Right cardiac atrium (tissue), 5 donors: ENCODE results near the gene ZFHX3. TPM values are rescaled to one million over a fixed set of nuclear protein-coding genes. Genes with fewer than 3 reads are reported as not detected.

Experiments used
- ATAC-seq, 2 donors: fragments of 200-7000 bp; cut with Tn5 transposase; one replicate each; pipeline versions ENCODE4 v1.8.0 to v1.9.1; 2020; ENCODE audit warnings: moderate library complexity in 2 of 2, mild to moderate bottlenecking in 1 of 2
- DNase-seq, 3 donors: peaks; one replicate each; pipeline ENCODE4 v3.0.0-alpha.2; 2020
- H3K27ac ChIP-seq: one replicate; pipeline ENCODE4 v1.5.1; 2013; ENCODE audit warnings: mild to moderate bottlenecking, low read length, control low read depth, moderate library complexity
- H3K27me3 ChIP-seq: one replicate; pipeline ENCODE4 v1.6.1; 2013; ENCODE audit not compliant: control insufficient read depth, insufficient read depth
- H3K4me1 ChIP-seq: one replicate; pipeline ENCODE4 v1.6.1; 2013; ENCODE audit warnings: low read length; ENCODE audit not compliant: control insufficient read depth, insufficient read depth
- H3K4me3 ChIP-seq: one replicate; pipeline ENCODE4 v1.5.1; 2013; ENCODE audit warnings: low read length, control low read depth
- H3K9me3 ChIP-seq: one replicate; pipeline ENCODE4 v1.6.1; 2013; ENCODE audit warnings: low read length; ENCODE audit not compliant: control insufficient read depth
- WGBS: extraction: QIAGEN DNeasy Blood & Tissue Kit; methylation state at CpG from one replicate; pipeline ENCODE4 v1.1.7; 2013; 5-methylcytosine and 5-hydroxymethylcytosine counted together
- intact Hi-C, 4 donors: fragments of 100-400 bp; cut with DNase I; formaldehyde crosslinking; loops; one replicate each; pipeline versions ENCODE4 v1.11.0 to v1.14.0; 2022 to 2023
- polyA plus RNA-seq: library from polyadenylated mRNA; stranded (reverse); fragments of 200-250 nt; gene quantifications from one replicate; pipeline ENCODE4 v1.2.3, GENCODE V29; 2013
- total RNA-seq, 4 donors: library from RNA; stranded (reverse); fragmentation: NEBNext Ultra II Directional; extraction: Animal tissue kit (Norgen Biotek cat#: 25700); gene quantifications; one replicate each; pipeline ENCODE4 v1.2.1, GENCODE V29; 2021
- donor health status: healthy with polysubstance abuse.
- donor health status: DM: no; HTN: yes; CAD: no.
- donor health status: DM: no; HTN: no; CAD: no.
- donor health status: DM: no; HTN: yes; CAD: no; lungs with severe emphysema.
- donor health status: DM: yes; HTN: yes; CAD: no.

The ZFHX3 gene
- total and polyA plus RNA-seq, 5 donors, result 4.3 to 18.2 (median 9.7) TPM

DNA sequence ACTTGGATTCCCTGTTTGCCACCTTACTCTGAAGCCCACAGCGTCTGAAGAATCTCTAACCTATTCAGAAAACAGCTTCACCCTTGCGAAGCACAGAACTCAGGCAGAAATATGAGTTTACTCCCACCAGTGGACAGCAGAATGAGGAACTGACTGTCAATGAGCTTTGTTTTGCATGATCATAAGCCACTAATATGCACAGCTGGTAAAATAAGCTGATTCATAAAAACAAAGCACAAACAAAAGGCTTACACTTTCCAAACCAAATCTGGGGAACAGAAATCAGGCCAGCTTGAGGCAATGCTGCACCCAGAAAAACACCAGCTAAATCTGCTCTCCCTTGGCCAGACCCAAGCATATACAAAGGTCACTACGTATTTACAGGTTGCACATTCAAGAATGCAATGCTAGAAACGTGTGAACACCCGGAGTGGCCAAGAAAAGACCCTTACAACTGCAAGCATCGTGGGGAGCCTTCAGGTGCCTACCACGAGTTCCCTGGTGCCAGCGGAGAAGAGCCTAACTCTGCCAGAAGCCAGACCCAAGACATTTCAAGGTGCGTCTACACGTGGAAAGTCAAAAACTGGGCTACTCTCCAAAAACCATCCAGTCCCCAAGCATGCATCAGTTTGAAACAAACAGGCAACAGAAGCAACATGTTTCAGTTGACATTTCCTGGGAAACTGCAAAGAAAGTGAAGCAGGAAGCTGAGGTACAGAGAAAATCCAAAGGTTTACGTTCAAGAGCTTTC is 207.1 kb downstream of the ZFHX3 start:
- DNase-seq (no peak), ATAC-seq (no peak)
- no peak overlapping the region for H3K4me3 ChIP-seq
- H3K27me3 ChIP-seq, result no peaks in the 10 kb centered on the region
- H3K4me1 ChIP-seq, result peaks cover 7% of the 10 kb centered on the region
- no peaks in the 10 kb centered on the region for H3K9me3 ChIP-seq
- 76% methylated on average over 11 of the region's 11 CpGs for WGBS
- no peak overlapping the region for H3K27ac ChIP-seq
- intact Hi-C loops, result loop anchor here in 2 of 4 donors (10.0 kb wide), 1 partner anchor 94 kb away; no protein-coding TSS in a partner anchor

DNA sequence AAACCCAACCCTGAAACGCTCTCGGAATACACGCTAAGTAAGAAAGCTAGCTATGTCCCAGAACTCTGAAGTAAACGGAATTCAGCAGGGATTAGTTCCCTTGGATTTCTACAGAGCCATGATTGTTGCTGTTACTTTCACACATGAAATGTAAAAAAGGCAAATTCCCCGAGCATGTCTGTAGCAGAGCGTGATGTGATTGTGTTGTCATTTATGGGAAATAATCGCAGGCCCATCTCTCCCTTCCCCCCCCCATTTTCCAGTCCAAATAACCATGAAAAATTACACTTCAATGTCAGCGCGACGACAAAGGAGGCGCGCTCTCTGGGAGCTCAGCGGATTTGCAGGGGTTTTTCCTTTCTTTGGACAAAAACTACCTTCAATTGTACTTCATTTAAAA is 209.0 kb downstream of the ZFHX3 start:
- no peaks in the 10 kb centered on the region for H3K9me3 ChIP-seq
- H3K27ac ChIP-seq, result no peak overlapping the region
- intact Hi-C loops, result loop anchor here in 2 of 4 donors (10.0 kb wide), 2 partner anchors 216 to 356 kb away; no protein-coding TSS in a partner anchor
- no peaks in the 10 kb centered on the region for H3K27me3 ChIP-seq
- H3K4me1 ChIP-seq, result peaks cover 3% of the 10 kb centered on the region
- no peak overlapping the region for H3K4me3 ChIP-seq
- no peak for DNase-seq
- no peak for ATAC-seq
- WGBS, result 98% methylated on average over 13 of the region's 13 CpGs

DNA sequence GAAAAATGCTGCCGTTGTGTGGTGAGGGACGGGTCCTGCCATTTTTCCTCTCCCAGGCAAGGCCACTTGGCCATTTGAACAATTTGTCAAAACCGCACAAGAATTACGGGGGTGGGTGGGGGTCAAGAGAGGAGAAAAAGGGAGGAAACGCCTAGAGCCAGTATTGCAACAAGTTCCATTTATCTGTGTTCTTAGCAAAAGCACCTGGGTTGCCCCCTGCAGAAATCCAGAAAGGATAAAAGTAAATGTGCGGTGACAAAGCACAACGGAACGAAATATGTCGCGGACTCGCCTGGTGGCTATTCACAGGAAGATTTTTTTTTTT is 209.4 kb downstream of the ZFHX3 start:
- H3K9me3 ChIP-seq, result no peaks in the 10 kb centered on the region
- H3K4me1 ChIP-seq, result peaks cover 3% of the 10 kb centered on the region
- H3K4me3 ChIP-seq, result no peak overlapping the region
- H3K27me3 ChIP-seq, result no peaks in the 10 kb centered on the region
- DNase-seq (no peak), ATAC-seq (no peak)
- H3K27ac ChIP-seq, result no peak overlapping the region
- 93% methylated on average over 11 of the region's 11 CpGs for WGBS
- intact Hi-C loops, result loop anchor here in 2 of 4 donors (10.0 kb wide), 2 partner anchors 216 to 356 kb away; no protein-coding TSS in a partner anchor

DNA sequence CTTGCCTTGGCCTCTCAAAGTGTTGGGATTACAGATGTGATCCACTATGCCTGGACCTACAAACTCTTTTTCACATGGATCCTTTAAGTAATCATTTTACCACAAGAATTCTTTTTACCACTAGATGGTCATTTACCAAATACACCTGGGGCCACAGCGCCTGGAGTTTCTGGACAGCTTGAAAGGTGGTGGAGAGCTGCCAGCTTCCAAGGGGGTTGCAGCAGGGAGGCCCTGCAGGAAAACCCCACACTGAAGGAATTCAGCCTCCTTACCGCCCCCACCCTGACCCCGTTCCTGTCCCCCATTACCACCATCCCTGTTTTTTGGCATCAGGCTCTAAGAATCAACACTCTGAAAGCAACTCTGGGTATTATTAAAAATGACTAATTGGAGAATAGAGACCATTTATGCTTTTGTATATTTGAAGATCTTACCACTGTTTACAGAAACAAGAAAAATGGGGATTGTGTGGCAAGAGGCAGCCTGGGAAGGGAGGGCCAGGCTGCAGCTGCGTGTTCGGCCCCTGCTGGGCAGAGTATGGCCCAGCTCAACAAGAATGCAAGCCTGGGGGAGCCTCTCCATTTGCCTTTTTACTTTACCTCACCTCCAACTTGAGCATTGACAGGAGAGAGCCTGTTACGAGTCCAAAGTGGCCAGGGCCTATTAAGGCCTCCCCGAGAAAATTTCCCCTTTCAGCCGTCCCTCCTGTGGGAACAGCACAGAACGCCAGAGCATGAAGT is 209.9 kb downstream of the ZFHX3 start:
- DNase-seq (no peak), ATAC-seq (no peak)
- no peaks in the 10 kb centered on the region for H3K27me3 ChIP-seq
- no peak overlapping the region for H3K4me3 ChIP-seq
- H3K9me3 ChIP-seq, result no peaks in the 10 kb centered on the region
- intact Hi-C loops, result loop anchor here in 2 of 4 donors (10.0 kb wide), 2 partner anchors 217 to 357 kb away; no protein-coding TSS in a partner anchor
- 92% methylated on average over 9 of the region's 9 CpGs for WGBS
- peaks cover 3% of the 10 kb centered on the region for H3K4me1 ChIP-seq
- H3K27ac ChIP-seq, result no peak overlapping the region

DNA sequence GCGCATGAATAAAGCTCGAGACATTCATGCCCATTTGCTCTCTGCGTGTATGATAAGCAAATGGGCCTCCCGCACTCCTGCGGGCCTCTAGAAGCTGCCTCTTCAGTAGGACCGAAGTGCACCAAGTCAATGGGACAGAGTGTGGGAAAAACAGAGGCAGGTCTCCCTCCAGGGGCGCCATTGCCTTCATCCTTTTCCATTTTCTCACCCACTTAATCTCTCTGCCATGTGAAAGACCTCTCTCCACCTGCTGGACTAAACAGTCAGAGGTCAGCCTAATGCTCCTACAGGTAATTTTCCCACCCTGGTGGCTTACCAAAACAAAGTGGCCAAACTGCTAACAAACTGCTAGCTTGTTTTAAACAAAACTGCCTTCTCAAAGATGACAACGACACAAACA is 210.9 kb downstream of the ZFHX3 start:
- Histone ChIP-seq H3K4me3 (no peak overlapping the region), H3K27ac (no peak overlapping the region), H3K9me3 (no peaks in the 10 kb centered on the region), H3K4me1 (peaks cover 3% of the 10 kb centered on the region), H3K27me3 (no peaks in the 10 kb centered on the region)
- no peak for DNase-seq
- no peak for ATAC-seq
- intact Hi-C loops, result loop anchor here in 2 of 4 donors (10.0 kb wide), 2 partner anchors 218 to 358 kb away; no protein-coding TSS in a partner anchor
- 96% methylated on average over 8 of the region's 8 CpGs for WGBS

DNA sequence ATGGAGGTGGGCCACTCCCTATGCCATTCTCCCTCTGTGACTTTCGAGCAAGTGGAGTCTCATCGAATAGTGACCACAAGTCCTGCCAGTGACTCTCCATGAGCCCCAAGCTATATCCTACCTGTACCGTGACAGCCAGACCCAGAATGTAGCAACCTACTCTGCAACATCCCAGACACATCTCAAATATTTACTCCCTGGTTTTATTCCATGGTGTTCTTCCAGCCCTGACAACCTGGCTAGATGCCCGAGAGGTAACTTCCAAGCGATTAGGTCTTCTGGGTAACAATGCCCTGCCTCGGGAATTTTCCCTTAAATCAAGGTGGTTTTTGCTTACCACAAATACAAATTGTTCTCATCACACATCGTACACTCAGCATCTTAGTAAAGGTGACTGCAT is 211.7 kb downstream of the ZFHX3 start:
- DNase-seq, result no peak
- no peak for ATAC-seq
- H3K9me3 ChIP-seq, result no peaks in the 10 kb centered on the region
- intact Hi-C loops, result loop anchor here in 2 of 4 donors (10.0 kb wide), 2 partner anchors 219 to 359 kb away; no protein-coding TSS in a partner anchor
- peaks cover 3% of the 10 kb centered on the region for H3K4me1 ChIP-seq
- H3K27me3 ChIP-seq, result no peaks in the 10 kb centered on the region
- 95% methylated on average over 7 of the region's 7 CpGs for WGBS
- no peak overlapping the region for H3K27ac ChIP-seq
- no peak overlapping the region for H3K4me3 ChIP-seq

DNA sequence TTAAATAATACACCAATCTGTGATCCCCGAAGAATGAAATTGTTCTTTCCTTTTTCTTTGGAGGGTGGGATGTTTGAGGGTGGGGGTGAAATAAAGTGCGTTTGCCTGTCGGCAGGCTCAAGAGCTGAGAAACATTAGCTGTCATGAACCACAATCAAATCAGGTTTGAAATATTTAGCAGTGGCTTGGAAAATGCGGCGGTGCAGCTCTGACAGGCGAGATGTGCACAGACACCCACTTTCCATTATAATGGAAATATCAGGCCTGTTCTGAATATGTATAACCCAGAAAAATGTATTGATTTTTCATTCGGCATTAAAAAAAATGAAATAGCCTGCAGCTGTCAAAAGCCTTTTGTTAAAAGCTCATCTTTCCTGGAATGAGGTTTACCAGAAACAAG is 212.8 kb downstream of the ZFHX3 start:
- no peaks in the 10 kb centered on the region for H3K9me3 ChIP-seq
- H3K27ac ChIP-seq, result no peak overlapping the region
- no peak for ATAC-seq
- no peak for DNase-seq
- intact Hi-C loops, result loop anchor here in 2 of 4 donors (10.0 kb wide), 2 partner anchors 220 to 360 kb away; no protein-coding TSS in a partner anchor
- WGBS, result 94% methylated on average over 7 of the region's 7 CpGs
- H3K4me1 ChIP-seq, result no peaks in the 10 kb centered on the region
- H3K4me3 ChIP-seq, result no peak overlapping the region
- H3K27me3 ChIP-seq, result no peaks in the 10 kb centered on the region

DNA sequence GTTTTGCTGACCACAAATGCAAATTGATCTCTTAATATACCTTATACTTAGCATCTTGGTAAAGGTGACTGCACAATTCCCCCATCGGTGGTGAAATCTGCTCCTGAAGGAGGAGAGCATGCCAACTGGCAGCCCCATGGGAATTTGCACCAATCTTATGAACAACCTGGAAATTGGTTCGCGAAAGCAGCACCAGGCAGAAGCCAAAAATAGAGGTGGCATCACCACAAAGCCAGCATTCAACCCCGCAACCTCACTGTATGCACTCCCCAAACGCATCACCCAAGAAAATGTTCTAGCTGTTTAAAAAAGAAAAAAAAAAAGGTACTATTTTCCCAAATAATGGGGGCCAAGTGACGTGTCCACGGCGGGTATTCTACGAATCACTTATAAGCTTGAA is 213.4 kb downstream of the ZFHX3 start:
- H3K27me3 ChIP-seq, result no peaks in the 10 kb centered on the region
- 92% methylated on average over 9 of the region's 9 CpGs for WGBS
- ATAC-seq (no peak), DNase-seq (no peak)
- intact Hi-C loops, result loop anchor here in 3 of 4 donors (5.0 to 10.0 kb wide), 4 partner anchors 213 to 363 kb away; partner anchors contain the start of gene ZFHX3 (in 1 of the 3)
- no peak overlapping the region for H3K4me3 ChIP-seq
- H3K27ac ChIP-seq, result no peak overlapping the region
- H3K9me3 ChIP-seq, result no peaks in the 10 kb centered on the region
- no peaks in the 10 kb centered on the region for H3K4me1 ChIP-seq

DNA sequence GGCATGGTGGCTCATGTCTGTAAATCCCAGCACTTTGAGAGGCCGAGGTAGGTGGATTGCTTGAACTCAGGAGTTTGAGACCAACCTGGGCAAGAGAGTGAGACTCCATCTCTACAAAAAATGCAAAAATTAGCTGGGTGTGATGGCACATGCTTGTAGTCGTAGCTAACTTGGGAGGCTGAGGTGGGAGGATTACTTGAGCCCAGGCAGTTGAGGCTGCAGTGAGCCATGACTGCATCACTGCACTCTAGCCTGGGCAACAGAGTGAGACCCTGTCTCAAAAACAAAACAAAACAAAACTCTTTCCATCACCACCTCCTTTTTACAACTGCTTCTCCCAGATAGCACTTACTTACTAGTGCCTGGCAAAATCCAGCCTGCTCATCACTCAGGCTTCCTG is 214.0 kb downstream of the ZFHX3 start:
- no peak for ATAC-seq
- DNase-seq, result no peak
- WGBS, result 93% methylated on average over 2 of the region's 2 CpGs
- no peaks in the 10 kb centered on the region for H3K4me1 ChIP-seq
- intact Hi-C loops, result loop anchor here in 3 of 4 donors (5.0 to 10.0 kb wide), 4 partner anchors 213 to 363 kb away; partner anchors contain the start of gene ZFHX3 (in 1 of the 3)
- no peak overlapping the region for H3K4me3 ChIP-seq
- H3K9me3 ChIP-seq, result no peaks in the 10 kb centered on the region
- no peaks in the 10 kb centered on the region for H3K27me3 ChIP-seq
- no peak overlapping the region for H3K27ac ChIP-seq

DNA sequence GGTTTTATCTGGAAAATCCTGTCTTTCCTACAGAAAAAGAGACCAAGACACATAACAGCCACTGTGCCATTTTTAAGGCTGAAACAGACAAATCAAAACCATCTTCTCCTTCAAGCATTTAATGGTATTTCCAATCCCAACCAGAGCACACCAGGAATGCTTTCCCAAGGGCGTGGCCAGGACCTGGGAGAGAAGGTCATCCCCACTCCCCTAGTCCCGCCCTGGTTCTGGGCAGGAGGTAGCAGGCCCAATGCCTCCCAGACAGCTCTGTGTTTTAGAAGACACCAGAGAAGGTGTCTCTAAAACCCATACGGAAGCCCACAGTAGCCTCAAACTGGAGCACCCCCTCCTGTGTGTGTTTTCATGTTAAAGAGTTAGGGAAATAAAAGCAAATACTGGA is 214.4 kb downstream of the ZFHX3 start:
- no peak overlapping the region for H3K27ac ChIP-seq
- H3K4me1 ChIP-seq, result no peaks in the 10 kb centered on the region
- DNase-seq (no peak), ATAC-seq (no peak)
- no peak overlapping the region for H3K4me3 ChIP-seq
- intact Hi-C loops, result loop anchor here in 3 of 4 donors (5.0 to 10.0 kb wide), 4 partner anchors 214 to 364 kb away; partner anchors contain the start of gene ZFHX3 (in 1 of the 3)
- no peaks in the 10 kb centered on the region for H3K9me3 ChIP-seq
- H3K27me3 ChIP-seq, result no peaks in the 10 kb centered on the region
- WGBS, result 93% methylated on average over 3 of the region's 3 CpGs
